ENCODE results near the gene MAP2K5. TPM values are rescaled to one million over a fixed set of nuclear protein-coding genes. Genes with fewer than 3 reads are reported as not detected.
A peak's percentile ranks its signal among the peaks of the same experiment; 100 is the strongest.

Gene MAP2K5
- total and polyA plus RNA-seq, 8 donors = 13.5 to 25.0 (median 20.8) TPM

- TF ChIP-seq, protein P1, sequence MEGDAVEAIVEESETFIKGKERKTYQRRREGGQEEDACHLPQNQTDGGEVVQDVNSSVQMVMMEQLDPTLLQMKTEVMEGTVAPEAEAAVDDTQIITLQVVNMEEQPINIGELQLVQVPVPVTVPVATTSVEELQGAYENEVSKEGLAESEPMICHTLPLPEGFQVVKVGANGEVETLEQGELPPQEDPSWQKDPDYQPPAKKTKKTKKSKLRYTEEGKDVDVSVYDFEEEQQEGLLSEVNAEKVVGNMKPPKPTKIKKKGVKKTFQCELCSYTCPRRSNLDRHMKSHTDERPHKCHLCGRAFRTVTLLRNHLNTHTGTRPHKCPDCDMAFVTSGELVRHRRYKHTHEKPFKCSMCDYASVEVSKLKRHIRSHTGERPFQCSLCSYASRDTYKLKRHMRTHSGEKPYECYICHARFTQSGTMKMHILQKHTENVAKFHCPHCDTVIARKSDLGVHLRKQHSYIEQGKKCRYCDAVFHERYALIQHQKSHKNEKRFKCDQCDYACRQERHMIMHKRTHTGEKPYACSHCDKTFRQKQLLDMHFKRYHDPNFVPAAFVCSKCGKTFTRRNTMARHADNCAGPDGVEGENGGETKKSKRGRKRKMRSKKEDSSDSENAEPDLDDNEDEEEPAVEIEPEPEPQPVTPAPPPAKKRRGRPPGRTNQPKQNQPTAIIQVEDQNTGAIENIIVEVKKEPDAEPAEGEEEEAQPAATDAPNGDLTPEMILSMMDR (IDR thresholded peaks at IDR 0.05) = no peak
- Histone ChIP-seq H3K4me1 (peaks cover 2 to 17% of the 10 kb centered on the region in 2 donors), H3K27me3 (peaks cover 55 to 80% of the 10 kb centered on the region in 2 donors), H3K36me3 (no peaks in the 10 kb centered on the region), H3K9me3 (peaks cover 0 to 7% of the 10 kb centered on the region in 2 donors), H3K4me3 (no peak overlapping the region), H3K27ac (no peak overlapping the region)
- DNase-seq (peak in 1 of 4 donors; percentile 68), ATAC-seq (no peak)
- intact Hi-C loops (cut with DNase I) = no loop called here
Observed at GRCh38 chr15:67819636-67820035, 277.1 kb downstream of the MAP2K5 start.

- no peak overlapping the region for H3K27ac ChIP-seq
- intact Hi-C loops (cut with DNase I) = no loop called here
- ATAC-seq = no peak
- TF ChIP-seq, protein P1 (IDR thresholded peaks at IDR 0.05) = no peak
- peaks cover 62 to 87% of the 10 kb centered on the region in 2 donors for H3K27me3 ChIP-seq
- no peak overlapping the region for H3K4me3 ChIP-seq
- DNase-seq = peak in 1 of 4 donors; percentile 50
- H3K36me3 ChIP-seq = no peaks in the 10 kb centered on the region
- H3K4me1 ChIP-seq = peaks cover 6 to 24% of the 10 kb centered on the region in 2 donors
- peaks cover 0 to 6% of the 10 kb centered on the region in 2 donors for H3K9me3 ChIP-seq
Observed at GRCh38 chr15:67820122-67820991, 277.9 kb downstream of the MAP2K5 start.

DNA sequence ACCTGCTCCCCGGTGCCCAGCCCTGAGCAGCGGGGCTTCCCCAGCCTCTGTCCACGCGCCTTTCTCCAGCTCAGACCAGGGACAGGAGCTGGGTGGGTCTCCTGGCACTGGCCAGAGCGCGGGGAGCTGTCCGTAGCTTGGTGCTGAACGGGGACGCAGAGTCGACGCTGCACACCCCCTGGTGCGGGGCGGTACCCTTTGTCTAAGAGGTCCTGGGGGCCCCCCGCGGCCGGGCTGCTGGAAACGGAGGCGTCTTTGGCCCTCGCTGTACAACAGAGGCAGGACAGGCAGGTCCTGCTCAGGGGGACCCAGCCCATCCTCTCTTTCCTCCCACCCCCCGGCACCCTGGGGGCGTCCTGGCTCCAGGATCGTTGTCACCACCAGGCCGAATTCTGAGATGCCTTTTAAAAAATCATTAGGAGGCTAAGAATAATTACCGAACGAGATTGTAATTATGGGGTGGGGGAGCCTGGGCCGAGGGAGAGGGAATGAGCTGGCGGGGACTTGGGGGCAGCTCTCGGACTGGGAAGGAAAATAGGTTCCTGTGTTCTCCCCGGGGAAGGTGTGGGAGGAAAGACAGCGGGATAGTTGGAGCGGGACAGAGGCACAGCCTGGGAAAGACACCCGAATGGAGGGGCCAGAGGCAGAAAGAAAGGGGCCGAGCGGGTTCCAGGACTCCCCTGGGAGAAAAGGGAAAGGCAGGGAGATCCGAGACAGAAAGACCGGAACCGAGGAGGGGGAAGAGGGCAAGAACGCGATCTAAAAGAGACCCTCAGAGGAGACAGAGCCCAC lies 278.7 kb downstream of the MAP2K5 start:
- DNase-seq (peak in 2 of 4 donors; percentile 80), ATAC-seq (peak; percentile 93)
- Histone ChIP-seq H3K27ac (no peak overlapping the region), H3K27me3 (peaks cover 70 to 95% of the 10 kb centered on the region in 2 donors), H3K9me3 (no peaks in the 10 kb centered on the region), H3K4me1 (peaks cover 9 to 32% of the 10 kb centered on the region in 2 donors), H3K4me3 (no peak overlapping the region), H3K36me3 (no peaks in the 10 kb centered on the region)
- TF ChIP-seq, protein P1 (IDR thresholded peaks at IDR 0.05) = no peak
- intact Hi-C loops (cut with DNase I) = no loop called here

- Histone ChIP-seq H3K4me1 (peaks cover 9 to 39% of the 10 kb centered on the region in 2 donors), H3K9me3 (no peaks in the 10 kb centered on the region), H3K36me3 (no peaks in the 10 kb centered on the region), H3K4me3 (no peak overlapping the region), H3K27ac (no peak overlapping the region), H3K27me3 (peaks cover 77 to 100% of the 10 kb centered on the region in 2 donors)
- intact Hi-C loops (cut with DNase I) = no loop called here
- ATAC-seq = no peak
- DNase-seq = peak in 1 of 4 donors; percentile 36
- TF ChIP-seq, protein P1 (IDR thresholded peaks at IDR 0.05) = no peak
Observed at GRCh38 chr15:67821784-67822440, 279.4 kb downstream of the MAP2K5 start.

Measured in left lung (tissue), 10 donors.